Cardiac septum (tissue), 1 donor: ENCODE data around the gene MAEL. TPM values are rescaled to one million over a fixed set of nuclear protein-coding genes. Genes with fewer than 3 reads are reported as not detected.

Experiments
- DNase-seq: peaks from one replicate; pipeline ENCODE4 v3.0.0-alpha.2; 2020; ENCODE audit warnings: low spot score
- intact Hi-C: fragments of 100-400 bp; cut with DNase I; formaldehyde crosslinking; loops from one replicate; pipeline ENCODE4 v1.14.0; 2022
- total RNA-seq: library from RNA; stranded (reverse); fragmentation: NEBNext Ultra II Directional; extraction: Animal tissue kit (Norgen Biotek cat#: 25700); gene quantifications from one replicate; pipeline ENCODE4 v1.2.1, GENCODE V29; 2021
- donor health status: DM: no; HTN: no; CAD: no.

Gene MAEL
- total RNA-seq, 1 donor from 2014 or later: 4.3 TPM

DNA sequence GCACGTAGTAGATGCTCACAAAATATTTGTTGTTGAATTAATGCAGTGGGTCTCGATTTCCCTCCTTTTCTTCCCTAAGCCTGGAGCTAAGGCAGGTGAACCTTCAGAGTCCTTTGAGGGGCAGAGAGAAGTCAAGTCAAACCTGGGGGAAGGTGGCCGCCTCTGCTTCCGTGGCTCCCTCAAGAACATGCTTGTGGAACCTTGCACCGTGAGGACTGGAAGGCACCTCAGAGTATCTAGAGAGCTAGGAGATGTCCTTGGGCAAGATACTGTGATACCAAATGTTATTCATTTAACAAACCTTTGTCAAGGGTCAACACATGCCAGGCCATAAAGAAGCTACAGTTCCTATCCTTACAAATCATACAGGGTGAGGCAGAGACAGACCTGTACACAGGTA is 62.8 kb downstream of the MAEL start:
- DNase-seq: no peak
- intact Hi-C loops: no loop called here

- DNase-seq: no peak
- intact Hi-C loops: no loop called here
Measured at GRCh38 chr1:167052389-167052788, 63.3 kb downstream of the MAEL start.

- DNase-seq: no peak
- intact Hi-C loops: no loop called here
Measured at GRCh38 chr1:167054531-167054930, 65.5 kb downstream of the MAEL start.

DNA sequence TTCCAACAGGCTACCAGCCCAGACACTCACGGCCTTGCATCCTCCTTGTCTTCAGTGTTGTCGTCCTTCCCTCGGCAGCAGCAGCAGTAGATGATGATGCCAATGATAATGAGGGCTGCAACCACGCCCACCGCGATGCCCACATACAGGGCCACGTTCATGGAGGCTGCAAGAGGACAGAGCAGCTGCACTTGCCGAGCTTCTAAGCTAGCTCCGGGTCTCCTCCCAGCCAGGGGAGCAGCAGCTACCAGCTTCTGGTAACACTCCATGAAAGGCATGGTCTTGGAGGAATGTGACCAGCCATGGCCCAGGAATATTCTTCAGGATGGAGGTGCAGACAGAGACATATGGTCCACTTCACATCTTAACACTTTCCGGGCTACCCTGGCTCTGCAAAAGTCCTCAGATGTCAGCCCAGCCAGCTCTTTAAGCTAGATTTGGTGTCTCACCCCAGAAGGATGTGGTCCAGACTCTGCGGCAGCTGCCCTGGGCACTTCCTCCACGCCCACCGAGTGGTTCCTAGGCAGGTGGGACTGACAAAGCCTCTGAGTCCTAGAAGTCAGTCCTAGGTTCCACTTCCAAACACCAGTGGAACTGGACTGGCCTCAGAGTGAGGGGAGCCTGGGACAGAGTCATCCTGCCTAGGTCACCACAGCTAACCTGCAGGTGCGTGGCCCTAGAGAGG is 66.0 kb downstream of the MAEL start:
- DNase-seq: no peak
- intact Hi-C loops: loop anchor here (5.0 kb wide), 1 partner anchor 78 kb away; the partner anchor contains the start of gene ILDR2

DNA sequence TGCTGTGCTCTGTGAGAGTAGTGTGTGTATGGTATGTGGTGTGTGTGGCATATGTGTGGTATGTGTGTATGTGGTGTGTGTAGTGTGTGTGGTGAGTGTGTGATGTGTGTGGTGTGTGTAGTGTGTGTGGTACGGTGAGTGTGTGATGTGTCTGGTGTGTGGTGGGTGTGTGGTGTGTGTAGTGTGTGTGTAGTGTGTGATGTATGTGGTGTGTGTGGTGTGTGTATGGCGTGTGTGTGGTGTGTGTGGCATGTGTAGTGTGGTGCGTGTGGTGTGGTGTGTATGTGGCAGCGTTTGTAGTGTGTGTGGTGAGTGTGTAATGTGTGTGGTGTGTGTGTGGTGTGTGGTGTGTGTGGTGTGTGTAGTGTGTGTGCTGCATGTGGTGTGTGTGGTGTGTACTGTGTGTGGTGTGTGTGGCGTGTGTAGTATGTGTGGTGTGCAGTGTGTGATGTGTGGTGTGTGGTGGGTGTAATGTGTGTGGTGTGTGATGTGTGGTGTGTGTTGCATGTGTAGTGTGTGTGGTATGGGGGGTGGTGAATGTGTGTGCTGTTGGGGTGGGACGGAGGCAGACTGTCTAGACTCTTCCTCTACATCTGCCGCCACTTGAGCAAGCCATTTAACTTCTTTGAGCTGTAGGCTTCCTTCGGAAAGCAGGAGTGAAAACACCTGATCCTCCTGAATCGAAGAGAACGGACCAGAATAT is 67.6 kb downstream of the MAEL start:
- intact Hi-C loops: loop anchor here (1.0 to 5.0 kb wide), 3 partner anchors 79 to 150 kb away; partner anchors contain the start of gene ILDR2
- DNase-seq: no peak

GRCh38 chr1:167057241-167057688 is 68.2 kb downstream of the MAEL start:
- no peak for DNase-seq
- intact Hi-C loops: loop anchor here (1.0 to 5.0 kb wide), 3 partner anchors 80 to 150 kb away; partner anchors contain the start of gene ILDR2

DNA sequence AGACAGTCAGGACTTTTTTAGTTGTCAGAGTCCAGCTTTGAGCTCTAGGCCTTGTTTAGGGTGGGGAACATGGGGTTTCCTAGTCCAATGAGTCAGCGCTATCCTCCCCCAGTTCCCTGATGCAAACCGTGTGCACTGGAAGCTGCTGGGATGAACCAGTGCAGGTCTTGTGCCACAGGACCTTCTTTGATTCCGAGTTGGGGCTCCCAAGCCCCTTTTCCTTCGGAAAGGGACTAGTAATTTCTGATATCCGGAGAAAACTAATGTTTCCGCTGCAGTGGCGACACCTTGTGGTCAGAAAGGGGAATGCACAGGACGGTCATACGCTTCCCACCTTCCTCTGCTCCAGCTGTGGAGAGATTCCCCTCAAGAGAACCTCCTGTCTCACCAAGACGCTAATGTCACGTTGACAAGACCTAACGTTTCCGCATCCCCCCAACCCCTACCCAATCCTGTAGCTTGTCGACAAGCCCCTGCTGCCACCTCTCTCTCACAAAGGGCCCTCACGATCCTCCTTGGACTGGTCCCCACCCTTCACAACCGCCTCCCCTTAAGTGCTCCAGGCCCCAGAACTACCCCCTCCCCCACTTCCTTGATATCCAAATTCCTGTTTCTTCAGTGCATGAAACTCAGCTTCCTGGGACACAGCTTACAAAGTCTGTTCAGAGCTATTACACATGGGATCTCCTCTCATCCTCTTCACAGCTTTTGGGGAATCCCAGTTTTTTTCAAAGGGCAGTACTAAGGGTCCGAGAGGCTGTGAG is 70.1 kb downstream of the MAEL start:
- intact Hi-C loops: loop anchor here (1.0 to 5.0 kb wide), 2 partner anchors 82 to 175 kb away; partner anchors contain the start of gene ILDR2
- DNase-seq: no peak

- intact Hi-C loops: loop anchor here (1.0 to 5.0 kb wide), 2 partner anchors 82 to 175 kb away; partner anchors contain the start of gene ILDR2
- no peak for DNase-seq
Measured at GRCh38 chr1:167059809-167060107, 70.7 kb downstream of the MAEL start.

GRCh38 chr1:167060141-167061072 is 71.3 kb downstream of the MAEL start:
- intact Hi-C loops: no loop called here
- DNase-seq: no peak

GRCh38 chr1:167061073-167061464 is 72.0 kb downstream of the MAEL start:
- intact Hi-C loops: no loop called here
- no peak for DNase-seq

GRCh38 chr1:167064621-167065020 is 75.5 kb downstream of the MAEL start:
- no peak for DNase-seq
- intact Hi-C loops: loop anchor here (5.0 kb wide), 3 partner anchors 63 to 468 kb away; no protein-coding TSS in a partner anchor

DNA sequence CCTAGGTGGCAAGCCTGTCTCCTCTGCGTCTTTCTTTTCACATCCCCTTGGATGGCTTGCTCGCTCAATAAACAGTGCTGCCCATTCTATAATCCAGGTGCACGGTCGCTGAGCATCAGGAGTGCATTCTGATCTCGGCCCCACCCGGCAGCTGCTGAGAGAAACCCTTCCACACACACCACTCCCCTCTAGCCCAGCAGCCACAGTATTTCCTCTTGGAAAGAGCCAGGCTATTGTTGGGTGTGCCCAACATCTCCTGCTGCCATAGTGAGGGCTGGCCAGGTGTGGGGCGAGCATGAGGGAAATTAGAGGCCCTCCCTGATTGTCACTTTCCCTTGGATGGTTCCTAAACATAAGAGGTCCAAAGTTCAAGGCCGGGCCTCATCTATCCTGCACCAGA is 76.4 kb downstream of the MAEL start:
- intact Hi-C loops: loop anchor here (5.0 kb wide), 3 partner anchors 62 to 467 kb away; no protein-coding TSS in a partner anchor
- no peak for DNase-seq

DNA sequence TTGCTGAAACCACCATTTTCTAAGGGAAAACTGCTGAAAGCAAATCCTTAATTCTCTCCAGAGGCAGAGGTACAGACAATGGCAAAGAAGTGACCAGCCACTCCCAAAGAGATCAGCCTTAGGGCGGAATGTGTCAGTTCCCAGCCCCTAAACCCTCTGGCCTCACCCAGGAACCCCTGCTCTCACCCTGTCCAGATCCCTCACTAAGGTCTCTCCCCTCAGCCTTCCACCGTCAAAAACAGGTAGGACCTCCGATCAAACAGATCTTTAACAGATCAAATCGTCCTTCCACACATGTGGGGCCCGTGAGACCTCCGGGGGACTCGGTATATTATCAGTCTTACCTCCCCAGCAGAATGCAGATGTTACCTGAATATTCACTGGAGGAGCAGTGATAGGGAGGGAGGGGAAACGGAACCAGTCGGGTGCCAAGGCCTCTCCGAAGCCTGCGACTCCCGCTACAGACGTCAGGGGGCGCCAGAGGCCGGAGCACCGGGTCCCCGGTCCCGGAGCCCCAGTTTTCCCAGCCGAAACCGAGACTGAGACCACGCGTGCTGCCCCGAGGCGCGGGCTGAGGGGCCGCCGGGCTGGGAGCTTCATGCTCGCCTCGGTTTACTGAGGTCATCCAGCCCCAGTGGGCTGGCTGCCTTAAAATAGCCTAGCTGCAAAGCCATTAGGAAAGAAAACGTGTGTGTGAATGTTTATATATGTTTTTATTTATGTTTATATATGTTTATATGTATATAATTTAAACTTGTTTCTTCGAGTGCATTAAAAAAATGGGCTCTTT is 77.4 kb downstream of the MAEL start:
- peak; percentile 87 for DNase-seq
- intact Hi-C loops: loop anchor here (2.0 to 5.0 kb wide), 5 partner anchors 61 to 466 kb away; partner anchors contain the start of gene POU2F1

- DNase-seq: no peak
- intact Hi-C loops: loop anchor here (2.0 to 5.0 kb wide), 5 partner anchors 59 to 464 kb away; partner anchors contain the start of gene POU2F1
Measured at GRCh38 chr1:167067904-167068303, 78.8 kb downstream of the MAEL start.

DNA sequence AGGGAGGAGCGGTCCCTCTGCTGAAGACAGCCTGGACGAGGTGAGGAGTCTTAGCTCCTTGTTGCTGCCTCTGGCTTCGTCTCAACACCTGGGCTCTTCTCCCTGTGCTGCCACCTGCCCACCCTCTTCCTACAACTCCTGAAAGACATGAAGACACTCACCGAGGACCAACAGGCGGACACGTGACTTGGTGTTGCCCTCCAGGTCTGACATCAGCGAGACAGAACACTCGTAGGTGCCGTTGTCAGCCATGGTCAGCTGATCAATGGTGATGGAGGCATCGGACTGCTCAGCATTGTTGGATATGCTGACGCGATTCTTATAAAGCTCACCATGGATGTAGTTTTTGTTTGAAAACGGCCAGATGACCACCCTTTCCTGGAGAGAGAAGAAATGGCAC is 79.7 kb downstream of the MAEL start:
- intact Hi-C loops: loop anchor here (5.0 kb wide), 3 partner anchors 59 to 464 kb away; no protein-coding TSS in a partner anchor
- DNase-seq: no peak

- intact Hi-C loops: loop anchor here (5.0 kb wide), 1 partner anchor 36 kb away; no protein-coding TSS in a partner anchor
- no peak for DNase-seq
Measured at GRCh38 chr1:167071286-167071685, 82.2 kb downstream of the MAEL start.
